Tibial artery (tissue), 4 donors: Measurements from ENCODE around the gene AMD1.

Experiments
- DNase-seq, 2 donors: peaks; one replicate each; pipeline ENCODE4 v3.0.0-alpha.2; 2019
- H3K27ac ChIP-seq, 2 donors: fragments of 200-600 bp; sonication (generic) in 1 of 2; 1 replicate in 1 of 2; 2 replicates in 1 of 2; pipeline ENCODE4 v1.5.1; 2018 to 2019; ENCODE audit warnings: mild to moderate bottlenecking in 1 of 2
- H3K27me3 ChIP-seq, 2 donors: fragments of 200-600 bp; sonication (generic) in 1 of 2; one replicate each; pipeline versions ENCODE4 v1.5.1 to v1.6.0; 2016 to 2019
- H3K36me3 ChIP-seq, 3 donors: fragments of 200-600 bp; sonication (generic) in 2 of 3; one replicate each; pipeline ENCODE4 v1.5.1; 2016 to 2019; ENCODE audit warnings: mild to moderate bottlenecking in 2 of 3
- H3K4me1 ChIP-seq, 4 donors: fragments of 200-600 bp; sonication (generic) in 2 of 4; 1 replicate in 3 of 4; 2 replicates in 1 of 4; pipeline ENCODE4 v1.5.1; 2016 to 2019
- H3K4me3 ChIP-seq, 2 donors: fragments of 200-600 bp; sonication (generic) in 1 of 2; 1 replicate in 1 of 2; 2 replicates in 1 of 2; pipeline ENCODE4 v1.5.1; 2018 to 2019; ENCODE audit warnings: mild to moderate bottlenecking in 2 of 2
- H3K9me3 ChIP-seq, 3 donors: fragments of 200-600 bp; sonication (generic) in 1 of 3; one replicate each; pipeline ENCODE4 v1.5.1; 2016 to 2019
- intact Hi-C: fragments of 100-400 bp; cut with DNase I; formaldehyde crosslinking; loops from one replicate; pipeline ENCODE4 v1.15.0; 2023; ENCODE audit warnings: low total_unique reads
- TF ChIP-seq, protein P1 (sequence below), 2 experiments: fragments of 200-600 bp in 1 of 2; fragments of 450-650 bp in 1 of 2; IDR thresholded peaks; one replicate each; pipeline ENCODE4 v1.5.1; 2017 to 2019; ENCODE audit warnings: antibody characterized with exemption in 2 of 2, mild to moderate bottlenecking in 1 of 2, moderate library complexity in 1 of 2

AMD1 gene

DNA sequence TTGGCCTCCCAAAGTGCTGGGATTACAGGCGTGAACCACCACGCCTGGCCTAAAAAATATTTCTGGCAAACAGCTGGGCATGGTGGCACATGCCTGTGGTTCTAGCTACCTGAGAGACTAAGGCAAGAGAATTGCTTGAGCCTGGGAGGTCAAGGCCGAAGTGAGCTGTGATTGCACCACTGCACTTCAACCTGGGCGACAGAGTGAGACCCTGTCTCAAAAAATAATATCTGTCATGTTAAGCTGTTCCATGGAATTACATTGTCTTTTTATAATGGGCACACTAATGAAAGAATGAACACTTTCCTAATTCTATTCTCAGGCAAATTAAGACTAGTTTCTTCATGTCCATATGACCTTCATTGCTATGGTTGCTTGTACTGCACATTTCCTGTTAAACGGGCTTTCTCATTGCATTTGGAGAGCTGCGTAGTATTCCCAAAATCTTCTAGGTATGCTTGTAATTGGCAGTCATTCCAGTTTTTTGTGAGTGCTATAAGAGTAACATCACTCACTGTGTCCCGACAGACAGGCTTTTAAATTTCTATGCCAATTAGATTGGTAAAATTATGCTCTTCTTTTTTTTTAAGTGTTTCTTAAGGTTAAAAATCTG lies 12.1 kb downstream of the AMD1 start:
- TF ChIP-seq, protein P1, sequence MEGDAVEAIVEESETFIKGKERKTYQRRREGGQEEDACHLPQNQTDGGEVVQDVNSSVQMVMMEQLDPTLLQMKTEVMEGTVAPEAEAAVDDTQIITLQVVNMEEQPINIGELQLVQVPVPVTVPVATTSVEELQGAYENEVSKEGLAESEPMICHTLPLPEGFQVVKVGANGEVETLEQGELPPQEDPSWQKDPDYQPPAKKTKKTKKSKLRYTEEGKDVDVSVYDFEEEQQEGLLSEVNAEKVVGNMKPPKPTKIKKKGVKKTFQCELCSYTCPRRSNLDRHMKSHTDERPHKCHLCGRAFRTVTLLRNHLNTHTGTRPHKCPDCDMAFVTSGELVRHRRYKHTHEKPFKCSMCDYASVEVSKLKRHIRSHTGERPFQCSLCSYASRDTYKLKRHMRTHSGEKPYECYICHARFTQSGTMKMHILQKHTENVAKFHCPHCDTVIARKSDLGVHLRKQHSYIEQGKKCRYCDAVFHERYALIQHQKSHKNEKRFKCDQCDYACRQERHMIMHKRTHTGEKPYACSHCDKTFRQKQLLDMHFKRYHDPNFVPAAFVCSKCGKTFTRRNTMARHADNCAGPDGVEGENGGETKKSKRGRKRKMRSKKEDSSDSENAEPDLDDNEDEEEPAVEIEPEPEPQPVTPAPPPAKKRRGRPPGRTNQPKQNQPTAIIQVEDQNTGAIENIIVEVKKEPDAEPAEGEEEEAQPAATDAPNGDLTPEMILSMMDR (IDR thresholded peaks at IDR 0.05) = no peak
- H3K4me1 ChIP-seq = peaks cover 0 to 29% (median 14%) of the 10 kb centered on the region in 4 donors
- DNase-seq = no peak
- no peak overlapping the region for H3K4me3 ChIP-seq
- H3K27ac ChIP-seq = no peak overlapping the region
- H3K9me3 ChIP-seq = no peaks in the 10 kb centered on the region
- H3K36me3 ChIP-seq = peaks cover 14 to 19% (median 15%) of the 10 kb centered on the region in 3 donors
- intact Hi-C loops = no loop called here
- no peaks in the 10 kb centered on the region for H3K27me3 ChIP-seq

DNA sequence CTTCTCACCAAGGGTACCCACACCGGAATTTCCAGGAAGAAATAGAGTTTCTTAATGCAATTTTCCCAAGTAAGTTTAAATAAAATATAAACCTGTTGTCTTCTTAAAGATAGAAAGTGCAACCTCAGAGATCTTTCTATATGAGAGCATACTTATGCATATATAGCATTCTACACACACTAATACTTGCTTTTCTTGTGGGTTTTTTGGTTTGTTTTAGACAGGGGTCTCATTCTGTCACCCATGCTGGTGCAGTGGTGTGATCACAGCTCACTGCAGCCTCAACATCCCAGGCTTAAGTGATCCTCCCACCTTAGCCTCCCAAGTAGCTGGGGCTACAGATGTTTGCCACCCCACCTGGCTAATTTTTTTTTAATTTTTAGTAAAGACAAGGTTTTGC lies 15.7 kb downstream of the AMD1 start:
- DNase-seq = no peak
- H3K27me3 ChIP-seq = no peaks in the 10 kb centered on the region
- no peak overlapping the region for H3K27ac ChIP-seq
- TF ChIP-seq, protein P1 (IDR thresholded peaks at IDR 0.05) = no peak
- H3K4me3 ChIP-seq = no peak overlapping the region
- no peaks in the 10 kb centered on the region for H3K9me3 ChIP-seq
- H3K36me3 ChIP-seq = peaks cover 46 to 55% (median 51%) of the 10 kb centered on the region in 3 donors
- intact Hi-C loops = no loop called here
- H3K4me1 ChIP-seq = peaks cover 0 to 3% (median 0%) of the 10 kb centered on the region in 4 donors

DNA sequence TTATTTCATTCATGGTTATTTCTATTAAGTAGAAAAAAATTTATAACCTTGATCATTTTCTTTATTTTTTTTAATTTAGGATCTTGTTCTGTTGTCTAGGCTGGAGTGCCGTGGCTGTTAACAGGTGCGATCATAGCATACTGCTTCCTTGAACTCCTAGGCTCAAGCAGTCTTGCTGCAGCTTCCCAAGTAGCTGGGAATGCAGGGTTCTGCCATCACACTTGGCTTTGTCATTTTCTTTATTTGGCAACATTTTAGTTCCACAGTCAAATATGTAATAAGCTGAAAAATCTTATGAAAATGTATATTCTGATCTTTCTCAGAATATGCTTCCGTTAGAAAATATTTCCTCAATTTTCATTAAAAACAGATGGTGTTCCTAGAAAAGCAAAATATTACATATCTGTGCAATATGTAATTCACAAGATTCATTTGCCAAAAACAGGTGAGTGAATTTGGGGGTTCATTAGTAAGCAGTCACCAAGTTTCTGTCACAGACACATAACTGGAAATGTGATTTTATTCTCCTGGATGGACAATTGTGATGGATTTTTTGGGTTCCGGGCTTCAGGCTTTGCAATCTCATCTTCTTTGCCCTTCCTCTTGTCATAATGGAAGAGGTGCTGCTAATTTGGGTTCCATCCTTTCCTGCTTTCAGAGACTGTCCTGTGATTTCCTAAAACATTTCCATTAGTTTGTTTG lies 21.5 kb downstream of the AMD1 start:
- DNase-seq = no peak
- Histone ChIP-seq H3K27me3 (no peaks in the 10 kb centered on the region), H3K4me3 (no peak overlapping the region), H3K9me3 (no peaks in the 10 kb centered on the region), H3K4me1 (no peaks in the 10 kb centered on the region), H3K27ac (no peak overlapping the region), H3K36me3 (peaks cover 62 to 73% (median 70%) of the 10 kb centered on the region in 3 donors)
- TF ChIP-seq, protein P1 (IDR thresholded peaks at IDR 0.05) = no peak
- intact Hi-C loops = no loop called here

DNA sequence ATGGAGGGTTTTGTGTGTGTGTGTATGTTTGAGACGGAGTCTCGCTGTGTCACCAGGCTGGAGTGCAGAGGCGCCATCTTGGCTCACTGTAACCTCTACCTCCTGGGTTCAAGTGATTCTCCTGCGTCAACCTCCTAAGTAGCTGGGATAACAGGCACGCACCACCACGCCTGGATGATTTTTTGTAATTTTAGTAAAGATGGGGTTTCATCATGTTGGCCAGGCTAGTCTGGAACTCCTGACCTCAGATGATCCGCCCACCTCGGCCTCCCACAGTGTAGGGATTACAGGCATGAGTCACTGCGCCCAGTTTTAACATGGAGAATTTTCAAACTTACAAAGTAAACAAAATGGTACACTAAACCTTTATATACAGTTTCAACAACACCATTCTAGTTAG lies 22.8 kb downstream of the AMD1 start:
- Histone ChIP-seq H3K4me1 (no peaks in the 10 kb centered on the region), H3K36me3 (peaks cover 48 to 59% (median 57%) of the 10 kb centered on the region in 3 donors), H3K4me3 (no peak overlapping the region), H3K27me3 (no peaks in the 10 kb centered on the region), H3K9me3 (no peaks in the 10 kb centered on the region), H3K27ac (no peak overlapping the region)
- intact Hi-C loops = no loop called here
- TF ChIP-seq, protein P1 (IDR thresholded peaks at IDR 0.05) = no peak
- no peak for DNase-seq

DNA sequence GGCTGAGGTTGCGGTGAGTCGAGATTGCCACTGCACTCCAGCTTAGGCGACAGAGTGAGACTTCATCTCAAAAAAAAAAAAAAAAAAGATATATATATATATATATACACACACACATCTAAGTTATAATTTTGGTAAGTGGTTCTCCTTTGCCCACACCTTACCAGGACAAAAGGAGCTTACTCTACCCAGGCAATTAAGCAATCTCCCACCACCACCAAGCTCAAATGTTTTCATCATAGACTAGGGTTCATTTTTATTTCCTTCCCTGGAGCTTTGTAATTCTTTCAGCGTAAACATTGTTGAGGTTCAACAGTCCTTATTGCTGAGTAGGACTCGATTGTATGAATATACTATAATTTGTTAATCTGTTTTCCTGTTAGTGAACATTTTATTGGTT lies 23.5 kb downstream of the AMD1 start:
- peaks cover 41 to 52% (median 50%) of the 10 kb centered on the region in 3 donors for H3K36me3 ChIP-seq
- no peak for DNase-seq
- H3K27ac ChIP-seq = no peak overlapping the region
- peaks cover 0 to 1% (median 0%) of the 10 kb centered on the region in 3 donors for H3K9me3 ChIP-seq
- TF ChIP-seq, protein P1 (IDR thresholded peaks at IDR 0.05) = no peak
- no peaks in the 10 kb centered on the region for H3K4me1 ChIP-seq
- intact Hi-C loops = no loop called here
- H3K27me3 ChIP-seq = no peaks in the 10 kb centered on the region
- no peak overlapping the region for H3K4me3 ChIP-seq
